Hepatocyte (in vitro differentiated cells): ENCODE measurements around the gene FUOM.

Source experiments
- EZH2 ChIP-seq: fragments of 200-600 bp; sonication (generic); IDR thresholded peaks from 2 replicates; pipeline ENCODE4 v1.6.1; 2016; ENCODE audit warnings: antibody characterized with exemption, mild to moderate bottlenecking, borderline replicate concordance
- EZH2phosphoT487 ChIP-seq: fragments of 200-600 bp; sonication (generic); IDR thresholded peaks from one replicate; pipeline ENCODE4 v1.6.1; 2018; ENCODE audit warnings: antibody characterized with exemption, mild to moderate bottlenecking, low read depth, moderate library complexity; ENCODE audit not compliant: unreplicated experiment, severe bottlenecking
- TF ChIP-seq, protein P1 (sequence below): fragments of 200-600 bp; sonication (generic); IDR thresholded peaks from 2 replicates; pipeline ENCODE4 v1.5.1; 2016; ENCODE audit warnings: antibody characterized with exemption, mild to moderate bottlenecking; ENCODE audit not compliant: poor library complexity

DNA sequence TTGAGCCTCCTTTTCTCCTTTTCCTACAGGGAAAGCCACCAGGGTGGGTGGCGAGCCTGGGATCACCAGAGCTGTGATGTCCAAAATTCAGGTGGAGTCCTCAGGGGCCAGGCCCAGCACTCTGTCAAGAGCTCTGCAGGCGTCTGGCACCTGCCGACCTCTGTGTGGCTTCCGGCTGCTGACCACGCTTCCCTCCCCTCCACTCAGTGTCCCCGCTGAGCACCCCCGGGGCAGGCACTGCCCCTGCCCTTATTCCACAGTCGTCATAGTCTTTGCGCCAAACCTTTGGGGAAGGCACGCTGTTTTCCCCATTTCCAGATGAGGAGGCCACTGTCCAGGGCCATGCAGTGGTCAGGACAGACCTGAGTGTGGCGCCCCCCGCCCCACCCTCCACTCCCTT, 43.7 kb upstream of the FUOM start:
- TF ChIP-seq EZH2 (no peak), EZH2phosphoT487 (no peak)
- TF ChIP-seq, protein P1, sequence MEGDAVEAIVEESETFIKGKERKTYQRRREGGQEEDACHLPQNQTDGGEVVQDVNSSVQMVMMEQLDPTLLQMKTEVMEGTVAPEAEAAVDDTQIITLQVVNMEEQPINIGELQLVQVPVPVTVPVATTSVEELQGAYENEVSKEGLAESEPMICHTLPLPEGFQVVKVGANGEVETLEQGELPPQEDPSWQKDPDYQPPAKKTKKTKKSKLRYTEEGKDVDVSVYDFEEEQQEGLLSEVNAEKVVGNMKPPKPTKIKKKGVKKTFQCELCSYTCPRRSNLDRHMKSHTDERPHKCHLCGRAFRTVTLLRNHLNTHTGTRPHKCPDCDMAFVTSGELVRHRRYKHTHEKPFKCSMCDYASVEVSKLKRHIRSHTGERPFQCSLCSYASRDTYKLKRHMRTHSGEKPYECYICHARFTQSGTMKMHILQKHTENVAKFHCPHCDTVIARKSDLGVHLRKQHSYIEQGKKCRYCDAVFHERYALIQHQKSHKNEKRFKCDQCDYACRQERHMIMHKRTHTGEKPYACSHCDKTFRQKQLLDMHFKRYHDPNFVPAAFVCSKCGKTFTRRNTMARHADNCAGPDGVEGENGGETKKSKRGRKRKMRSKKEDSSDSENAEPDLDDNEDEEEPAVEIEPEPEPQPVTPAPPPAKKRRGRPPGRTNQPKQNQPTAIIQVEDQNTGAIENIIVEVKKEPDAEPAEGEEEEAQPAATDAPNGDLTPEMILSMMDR = no peak
